HG02840 (cell line): ENCODE data around the gene PAK4.
"Not testable (repeated sequence)": the region's sequence is repeated elsewhere in the genome, so short reads cannot be mapped to it uniquely, and the experiment has no call there.

Experiments used
- ATAC-seq: cut with Tn5 transposase; IDR thresholded peaks from one replicate; pipeline ENCODE4 v1.9.1; 2021; ENCODE audit warnings: mild to moderate bottlenecking, moderate library complexity, moderate number of reproducible peaks; ENCODE audit not compliant: unreplicated experiment, low FRiP score

The PAK4 gene

DNA sequence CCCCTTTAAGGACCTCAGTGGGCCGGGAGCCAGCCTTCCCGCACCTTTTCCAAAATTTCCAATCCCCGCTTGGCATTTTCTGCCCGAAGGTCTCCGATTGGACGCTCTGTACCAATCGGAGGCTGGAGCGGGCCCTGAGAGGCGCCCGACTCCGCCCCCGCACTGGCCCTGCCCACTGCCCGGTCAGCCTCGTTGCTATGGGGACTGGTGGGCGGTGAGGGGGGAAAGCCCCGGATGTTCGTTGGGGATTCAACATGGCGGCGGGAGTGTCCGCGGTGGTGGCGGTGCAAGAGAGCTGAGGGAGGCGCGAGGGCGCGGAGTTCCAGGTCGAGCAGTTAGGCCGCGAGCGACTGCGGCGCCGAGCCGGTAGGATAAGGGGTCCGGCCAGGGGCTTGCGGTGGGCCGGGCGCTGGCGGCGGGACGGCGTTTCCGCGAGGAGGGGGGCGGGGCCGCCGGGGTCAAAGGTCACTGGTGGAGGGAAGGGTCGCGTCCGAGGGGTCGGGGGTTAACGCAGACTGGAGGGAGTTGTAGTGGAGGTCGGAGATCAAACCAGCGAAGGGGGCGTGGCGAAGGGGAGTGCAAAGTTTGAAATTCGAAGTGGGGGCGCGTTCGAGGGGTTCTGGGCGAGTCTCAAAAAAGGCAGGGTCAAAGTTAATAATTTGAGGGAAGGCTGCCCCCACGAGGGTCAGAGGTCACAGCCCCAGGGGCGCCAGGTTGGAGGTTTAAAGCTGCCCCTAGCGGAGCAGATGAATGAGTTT, at the start of gene PAK4:
Gene PAK4 (plus strand): TSS at position 233 of the 758 bp plus-strand sequence. CDS start 43,768 bp downstream, outside the sequence.
- ATAC-seq = peak; percentile 82

DNA sequence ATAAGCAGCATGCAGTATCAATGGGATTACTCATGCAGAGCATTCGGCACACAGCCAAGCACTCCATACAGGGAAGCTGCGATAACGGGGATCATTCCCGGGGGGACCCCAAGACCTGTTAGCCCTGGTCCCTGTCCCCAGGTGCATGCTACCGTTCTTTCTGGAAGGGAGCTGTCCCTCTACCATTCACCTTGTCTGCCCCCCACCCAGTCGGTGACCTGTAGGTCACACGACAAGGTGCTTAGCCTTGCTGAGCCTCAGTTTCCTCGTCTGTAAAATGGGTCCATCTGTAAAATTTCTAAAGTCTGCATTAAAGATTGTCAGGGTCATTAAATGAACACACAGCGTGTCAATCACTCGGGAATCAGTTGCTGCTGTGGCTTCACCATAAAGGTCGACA, 48.3 kb upstream of the PAK4 start:
- ATAC-seq = no peak

DNA sequence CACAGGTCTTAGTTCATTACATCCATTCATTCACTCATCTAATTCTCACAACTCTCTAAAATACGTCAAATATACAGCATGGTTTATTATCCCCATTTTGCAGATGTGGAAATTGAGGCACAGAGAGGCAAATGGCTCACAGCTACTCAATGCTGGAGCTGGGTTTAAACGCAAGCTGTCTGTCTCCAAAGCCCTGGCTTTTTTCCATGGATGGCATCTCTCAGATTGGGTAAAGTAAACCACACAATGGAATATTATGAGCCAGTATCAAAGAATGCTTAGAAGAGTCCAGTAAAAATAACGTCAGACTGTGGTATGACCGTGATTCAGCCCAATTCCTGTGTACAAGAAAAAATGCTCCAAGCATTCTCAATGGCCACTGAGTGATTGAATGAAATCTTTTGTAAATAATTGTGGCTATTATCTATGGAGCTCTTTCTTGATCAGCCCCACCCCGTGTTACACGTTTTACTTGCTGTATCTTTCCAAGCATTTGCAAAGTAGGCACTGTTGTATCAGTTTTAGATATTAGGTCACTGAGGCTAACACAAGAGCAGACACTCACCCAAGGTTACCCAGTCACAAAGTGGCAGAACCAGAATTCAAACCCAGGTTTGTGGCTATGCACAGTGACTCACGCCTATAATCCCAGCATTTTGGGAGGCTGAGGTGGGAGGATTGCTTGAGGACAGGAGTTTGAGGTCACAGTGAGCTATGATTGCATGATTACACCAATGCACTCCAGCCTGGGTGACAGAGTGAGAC, 47.0 kb upstream of the PAK4 start:
- ATAC-seq = no peak

DNA sequence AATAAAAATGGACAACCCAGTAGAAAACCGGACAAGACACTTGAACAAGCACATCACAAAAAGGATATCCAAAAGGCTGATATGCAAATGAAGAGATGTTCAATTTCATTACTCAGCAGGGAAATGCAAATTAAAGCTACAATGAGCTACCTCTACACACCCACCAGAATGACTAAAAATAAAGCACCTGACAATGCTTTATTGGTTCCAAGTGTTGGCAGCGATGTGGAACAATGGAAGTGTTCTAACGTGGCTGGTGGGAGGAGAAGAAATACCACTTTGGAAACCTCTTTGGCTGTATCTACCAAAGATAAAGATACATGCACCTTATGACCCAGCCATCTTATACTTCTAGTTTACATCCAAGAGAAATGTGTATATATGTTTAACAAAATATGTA, 45.2 kb upstream of the PAK4 start:
- ATAC-seq = no peak

DNA sequence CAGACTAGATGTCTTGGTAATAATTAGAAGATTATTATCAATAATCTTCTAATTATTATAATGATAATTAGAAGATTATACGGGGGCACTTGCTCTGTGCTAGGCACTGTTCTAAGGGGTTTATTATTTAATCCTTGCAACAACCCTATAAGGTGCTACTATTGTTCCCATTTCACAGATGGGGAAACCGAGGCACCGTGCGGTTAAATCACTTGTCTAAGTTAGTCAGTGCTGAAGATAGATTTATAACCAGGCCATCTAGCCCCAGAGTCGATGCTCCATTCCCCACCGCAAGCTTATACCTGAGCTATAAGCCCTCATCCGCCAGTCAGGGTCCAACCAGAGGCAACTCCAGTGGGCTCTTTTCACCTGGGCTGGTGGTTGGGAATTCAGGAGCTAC, 43.4 kb upstream of the PAK4 start:
- ATAC-seq = no peak

DNA sequence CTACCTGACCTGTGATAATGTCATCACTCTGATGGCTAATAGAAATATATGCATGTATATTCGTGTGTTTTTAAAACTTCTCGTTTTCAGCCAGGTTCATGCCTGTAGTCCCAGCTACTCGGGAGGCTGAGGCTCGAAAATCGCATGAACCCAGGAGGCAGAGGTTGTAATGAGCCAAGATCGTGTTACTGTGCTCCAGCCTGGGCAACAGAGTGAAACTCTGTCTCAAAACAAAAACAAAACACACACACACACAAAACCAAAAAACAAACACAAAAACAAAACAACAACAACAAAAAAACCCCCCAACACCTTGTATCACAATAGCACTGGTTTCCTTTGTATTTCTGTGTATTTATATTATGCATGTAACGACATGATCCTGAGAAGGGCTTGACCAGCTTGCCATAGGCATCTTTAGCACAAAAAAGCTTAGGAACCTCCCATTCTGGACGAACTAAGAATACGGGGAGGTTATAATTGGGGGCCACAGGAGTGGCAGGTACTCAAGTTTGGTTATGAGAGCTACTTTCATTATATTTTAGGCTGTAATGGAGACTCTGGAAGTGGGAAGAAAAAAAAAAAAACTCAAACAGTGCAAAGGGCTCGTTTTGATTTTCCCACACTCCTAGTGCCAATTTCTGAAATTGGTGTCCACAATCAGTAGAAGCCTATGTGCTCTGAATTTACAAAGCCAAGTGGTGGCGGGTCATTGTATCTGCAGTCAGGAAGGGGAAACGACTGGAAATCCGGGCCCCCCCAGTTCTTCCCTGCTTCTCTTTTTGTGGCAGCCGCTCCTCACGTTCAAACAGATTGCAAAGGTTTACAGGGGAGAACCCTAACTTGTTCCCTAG, 42.6 kb upstream of the PAK4 start:
- no peak for ATAC-seq

DNA sequence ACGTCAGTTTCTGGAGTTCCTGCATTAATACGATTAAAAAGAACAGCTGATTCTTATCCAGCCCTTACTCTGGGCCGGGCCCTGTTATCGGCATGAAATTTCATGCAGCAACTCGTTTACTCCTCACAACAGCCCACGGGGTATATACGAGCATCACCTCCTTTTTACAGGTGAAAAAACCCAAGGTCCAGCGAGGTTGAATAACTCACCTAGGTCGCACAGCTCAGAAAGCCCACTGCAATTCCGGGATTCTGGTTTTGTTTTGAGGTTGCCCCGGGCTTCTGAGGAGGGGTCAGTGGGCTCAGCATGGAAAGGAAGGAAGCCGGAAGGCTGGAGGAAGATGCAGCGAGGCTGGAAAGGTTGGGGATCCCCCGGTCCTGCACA, 42.0 kb upstream of the PAK4 start:
- no peak for ATAC-seq

DNA sequence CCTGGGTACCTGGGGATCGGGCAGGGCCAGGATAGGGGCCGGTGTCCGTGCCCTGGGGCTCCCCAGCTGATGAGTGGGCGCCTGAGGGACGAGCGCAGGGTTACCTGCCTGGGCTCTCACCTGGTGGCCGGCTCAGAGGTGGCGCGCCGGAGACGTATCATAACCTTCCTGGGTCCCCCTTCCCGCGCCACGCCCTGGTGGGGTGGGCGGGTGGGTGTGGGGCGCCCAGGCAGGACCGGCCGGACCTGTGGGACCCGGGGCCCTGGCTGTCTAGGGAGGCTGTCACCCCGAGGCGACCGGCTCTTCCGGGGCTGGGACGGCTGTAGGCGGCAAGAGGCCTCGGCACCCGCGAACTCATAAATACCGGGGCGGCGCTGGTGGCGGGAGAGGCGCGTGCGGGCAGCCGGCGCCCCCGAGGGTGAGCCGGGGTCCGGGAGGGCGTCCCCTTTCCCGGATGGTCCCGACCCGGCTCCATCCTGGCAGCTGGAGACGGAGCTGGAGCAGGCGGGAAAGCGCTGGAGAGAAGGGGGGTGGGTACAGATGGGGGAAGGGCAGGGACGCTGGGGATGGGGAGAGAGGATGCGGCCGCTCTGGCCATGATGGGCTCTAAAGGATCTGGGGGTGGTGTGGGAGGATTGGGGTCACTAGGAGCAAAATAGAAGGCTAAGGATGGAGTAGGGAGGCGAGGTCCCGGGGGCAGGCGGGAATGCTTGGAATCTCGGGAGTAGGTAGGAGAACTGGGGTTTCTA, 41.4 kb upstream of the PAK4 start, which contains the start of gene ACP7:
Gene ACP7 (plus strand): TSS at position 386 of the 749 bp plus-strand sequence. CDS start 902 bp downstream, outside the sequence.
- no peak for ATAC-seq

DNA sequence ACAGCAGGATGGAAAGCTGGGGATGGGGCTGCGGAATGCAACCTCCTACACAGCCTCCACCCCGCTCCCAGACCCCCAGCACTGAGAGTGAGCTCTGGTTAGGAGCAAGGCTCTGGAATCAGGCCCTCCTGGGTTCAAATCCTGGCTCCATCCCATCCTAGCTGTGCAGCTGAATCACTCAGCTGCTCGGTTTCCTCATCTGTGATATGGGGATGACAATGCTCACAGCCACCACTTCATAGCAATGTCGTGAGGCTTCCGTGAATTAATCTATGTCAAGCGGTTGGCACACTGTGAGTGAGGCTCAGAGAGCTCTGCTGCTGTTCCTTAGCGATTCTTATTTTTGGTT, 40.9 kb upstream of the PAK4 start:
- no peak for ATAC-seq

DNA sequence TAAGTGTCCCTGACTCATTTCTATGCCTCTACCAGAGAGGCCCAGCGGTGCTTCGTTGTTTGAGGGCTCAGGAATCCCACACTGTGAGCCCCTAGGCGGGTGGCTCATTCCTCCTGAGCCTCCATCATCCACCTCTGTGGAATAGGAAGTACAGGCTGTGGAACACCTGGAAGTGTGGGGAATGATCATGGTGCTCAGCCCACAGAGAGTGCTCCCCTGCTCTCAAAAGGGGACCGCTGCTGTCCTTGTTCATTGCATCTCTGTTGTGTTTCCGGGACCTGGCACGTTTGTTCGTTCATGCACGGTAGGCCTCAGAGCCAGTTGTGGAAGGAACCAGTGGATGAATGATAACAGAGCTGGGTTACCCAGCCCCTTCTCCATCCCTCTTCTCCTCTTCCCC, 40.2 kb upstream of the PAK4 start:
- no peak for ATAC-seq

DNA sequence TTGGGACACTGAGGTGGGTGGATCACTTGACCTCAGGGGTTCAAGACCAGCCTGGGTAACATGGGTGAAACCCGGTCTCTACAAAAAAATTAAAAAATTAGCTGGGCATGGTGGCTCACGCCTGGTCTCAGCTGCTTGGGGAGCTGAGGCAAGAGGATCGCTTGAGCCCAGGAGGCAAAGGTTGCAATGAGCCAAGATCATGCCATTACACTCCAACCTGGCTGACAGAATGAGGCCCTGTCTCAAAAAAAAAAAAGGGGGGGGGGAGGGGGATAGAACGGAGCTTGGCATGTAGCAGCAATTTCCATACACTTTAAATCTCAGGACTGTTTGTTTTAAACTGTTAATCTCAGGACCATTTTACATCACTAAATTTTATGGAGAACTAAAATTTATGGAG, 39.2 kb upstream of the PAK4 start:
- no peak for ATAC-seq

DNA sequence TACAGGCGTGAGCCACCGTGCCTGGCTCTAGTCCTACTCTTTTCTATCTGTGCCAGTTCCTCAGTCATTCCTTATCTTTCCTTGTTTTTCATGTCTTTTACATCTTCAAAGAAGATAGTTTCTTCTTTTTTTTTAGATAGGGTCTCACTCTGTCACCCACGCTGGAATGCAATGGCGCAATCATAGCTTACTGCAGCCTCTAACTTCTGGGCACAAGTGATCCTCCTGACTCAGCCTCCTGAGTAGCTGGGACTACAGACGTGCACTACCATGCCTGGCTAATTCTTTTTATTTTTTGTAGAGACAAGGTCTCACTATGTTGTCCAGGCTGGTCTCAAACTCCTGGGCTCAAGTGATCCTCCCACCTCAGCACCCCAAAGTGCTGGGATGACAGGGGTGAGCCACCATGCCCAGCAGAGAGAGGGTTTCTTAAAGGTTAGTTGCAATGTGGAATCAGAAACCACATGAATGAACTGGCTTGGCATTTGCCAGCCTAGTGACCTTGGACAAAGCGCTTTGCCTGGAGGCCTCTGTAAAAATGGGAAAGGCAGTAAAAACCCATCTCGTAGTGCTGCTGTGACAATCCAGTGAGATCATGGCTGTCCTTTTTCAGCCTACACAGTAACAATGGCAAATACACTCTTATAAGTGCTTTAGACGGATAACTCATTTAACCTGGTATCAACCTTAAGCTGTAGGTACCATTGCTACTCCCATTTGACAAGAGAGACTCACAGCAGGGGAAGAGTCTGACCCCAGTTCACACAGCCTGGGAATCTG, 37.5 kb upstream of the PAK4 start:
- ATAC-seq = no peak

DNA sequence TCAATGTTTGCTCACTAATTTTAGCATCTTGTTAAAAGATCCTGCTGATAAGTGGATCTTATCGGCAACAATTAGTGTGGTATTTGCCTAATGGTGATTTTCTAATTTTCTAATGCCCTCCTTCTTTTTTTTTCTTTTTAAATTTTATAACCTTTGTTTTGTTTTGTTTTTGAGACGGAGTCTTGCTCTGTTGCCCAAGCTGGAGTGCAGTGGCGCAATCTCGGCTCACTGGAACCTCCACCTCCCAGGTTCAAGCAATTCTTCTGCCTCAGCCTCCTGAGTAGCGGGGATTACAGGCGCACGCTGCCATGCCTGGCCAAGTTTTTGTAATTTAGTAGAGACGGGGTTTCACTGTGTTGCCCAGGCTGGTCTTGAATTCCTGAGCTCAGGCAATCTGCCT, 35.6 kb upstream of the PAK4 start:
- ATAC-seq = not testable (repeated sequence)

DNA sequence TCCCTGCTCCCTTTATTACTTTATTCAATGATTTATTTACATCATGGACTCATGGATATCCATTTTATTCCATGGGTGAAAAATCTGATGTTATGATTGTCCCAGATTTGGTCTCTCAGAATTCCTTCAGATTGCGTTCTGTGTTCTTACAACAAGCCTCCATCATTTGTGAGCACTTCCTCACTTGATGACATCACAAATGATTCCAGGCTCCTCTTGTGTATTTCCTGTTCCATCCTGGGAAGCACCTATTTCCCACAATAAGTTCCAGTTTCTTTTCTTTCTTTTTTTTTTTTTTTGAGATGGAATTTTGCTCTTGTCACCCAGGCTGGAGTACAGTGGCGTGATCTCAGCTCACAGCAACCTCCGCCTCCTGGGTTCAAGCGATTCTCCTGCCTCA, 34.7 kb upstream of the PAK4 start:
- ATAC-seq = no peak

DNA sequence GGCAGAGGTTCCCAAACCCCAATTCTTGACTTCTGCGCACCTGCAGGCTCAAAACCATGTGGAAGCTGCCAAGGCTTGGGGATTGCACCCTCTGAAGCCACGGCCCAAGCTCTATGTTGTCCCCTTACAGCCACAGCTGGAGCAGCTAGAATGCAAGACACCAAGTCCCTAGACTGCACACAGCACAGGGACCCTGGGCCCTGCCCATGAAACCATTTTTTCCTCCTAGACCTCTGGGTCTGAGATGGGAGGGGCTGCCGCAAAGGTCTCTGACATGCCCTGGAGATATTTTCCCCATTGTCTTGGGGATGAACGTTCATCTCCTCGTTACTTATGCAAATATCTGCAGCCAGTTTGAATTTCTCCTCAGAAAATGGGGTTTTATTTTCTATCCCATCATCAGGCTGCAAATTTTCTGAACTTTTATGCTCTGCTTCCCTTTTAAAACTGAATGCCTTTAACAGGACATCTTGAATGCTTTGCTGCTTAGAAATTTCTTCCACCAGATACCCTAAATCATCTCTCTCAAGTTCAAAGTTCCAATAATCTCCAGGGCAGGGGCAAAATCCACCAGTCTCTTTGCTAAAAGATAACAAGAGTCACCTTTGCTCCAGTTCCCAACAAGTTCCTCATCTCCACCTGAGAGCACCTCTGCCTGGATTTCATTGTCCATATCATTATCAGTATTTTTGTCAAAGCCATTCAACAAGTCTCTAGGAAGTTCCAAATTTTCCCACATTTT, 29.6 kb upstream of the PAK4 start:
- ATAC-seq = not testable (repeated sequence)

DNA sequence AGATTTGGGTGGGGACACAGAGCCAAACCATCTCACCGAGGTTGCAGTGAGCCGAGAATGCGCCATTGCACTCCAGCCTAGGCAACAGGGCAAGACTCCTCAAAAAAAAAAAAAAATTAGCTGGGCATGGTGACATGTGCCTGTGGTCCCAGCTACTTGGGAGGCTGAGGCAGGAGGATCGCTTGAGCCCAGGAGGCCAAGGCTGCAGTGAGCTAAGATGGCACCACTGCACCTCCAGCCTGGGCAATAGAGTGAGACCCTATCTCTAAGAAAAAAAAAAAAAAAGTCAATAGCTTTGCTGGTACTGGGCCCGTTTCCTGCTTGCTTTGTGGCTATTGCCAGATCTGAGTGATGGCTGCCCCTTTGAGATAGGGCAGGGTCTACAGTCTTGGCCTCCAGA, 28.3 kb upstream of the PAK4 start:
- no peak for ATAC-seq

DNA sequence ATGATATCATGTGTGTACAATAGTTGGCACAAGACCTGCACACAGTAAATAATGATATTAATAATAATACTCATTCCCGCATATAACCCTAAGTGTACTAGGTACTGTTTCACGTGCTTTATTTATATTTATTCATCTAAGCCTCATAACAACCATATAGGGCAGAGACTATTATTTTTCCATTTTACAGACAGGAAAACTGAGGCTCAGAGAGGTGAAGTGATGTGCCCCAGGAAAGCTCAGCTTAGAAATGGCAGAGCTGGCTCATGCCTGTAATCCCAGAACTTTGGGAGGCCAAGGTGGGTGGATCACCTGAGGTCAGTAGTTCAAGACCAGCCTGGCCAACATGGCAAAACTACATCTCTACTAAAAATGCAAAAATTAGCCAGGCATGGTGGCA, 27.9 kb upstream of the PAK4 start:
- no peak for ATAC-seq

DNA sequence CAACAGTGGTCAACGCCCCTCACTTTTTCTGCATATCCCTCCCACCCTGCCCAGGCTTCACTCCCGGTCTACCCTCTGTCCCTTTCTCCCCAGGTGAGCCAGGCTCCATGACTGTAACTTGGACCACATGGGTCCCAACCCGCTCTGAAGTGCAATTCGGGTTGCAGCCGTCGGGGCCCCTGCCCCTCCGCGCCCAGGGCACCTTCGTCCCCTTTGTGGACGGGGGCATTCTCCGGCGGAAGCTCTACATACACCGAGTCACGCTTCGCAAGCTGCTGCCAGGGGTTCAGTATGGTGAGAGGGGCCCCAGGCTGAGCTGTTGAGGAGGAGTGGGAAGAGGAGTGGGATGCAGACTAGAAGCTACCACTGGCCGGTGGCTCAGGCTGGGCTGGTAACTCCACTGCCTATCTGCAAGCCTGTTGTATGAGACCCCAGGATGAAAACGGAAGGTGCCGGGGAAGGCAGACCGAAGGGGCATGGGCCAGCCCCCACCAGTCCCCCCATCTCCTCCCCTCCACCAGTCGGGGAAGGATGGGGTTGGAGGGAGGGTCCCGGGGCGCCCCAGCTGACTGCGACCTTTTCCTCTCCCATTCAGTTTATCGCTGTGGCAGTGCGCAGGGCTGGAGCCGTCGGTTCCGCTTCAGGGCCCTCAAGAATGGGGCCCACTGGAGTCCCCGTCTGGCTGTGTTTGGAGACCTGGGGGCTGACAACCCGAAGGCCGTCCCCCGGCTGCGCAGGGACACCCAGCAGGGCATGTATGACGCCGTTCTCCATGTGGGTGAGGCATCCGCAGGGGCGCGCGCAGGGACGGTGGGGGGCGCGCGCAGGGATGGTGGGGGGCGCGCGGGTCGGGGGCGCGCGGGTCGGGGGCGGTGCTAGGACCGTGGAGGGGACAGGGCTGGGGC, 27.0 kb upstream of the PAK4 start:
- ATAC-seq = no peak
